LoVo (cell line): ENCODE results near the gene TGFBR1.

Source experiments
- DNase-seq: peaks from one replicate; pipeline ENCODE4 v3.0.0-alpha.2; 2016; ENCODE audit warnings: low spot score

Gene TGFBR1

GRCh38 chr9:99107421-99107820, 2.5 kb downstream of the TGFBR1 start:
- DNase-seq = no peak

- no peak for DNase-seq
Measured at GRCh38 chr9:99108131-99108530, 3.2 kb downstream of the TGFBR1 start.

- no peak for DNase-seq
Measured at GRCh38 chr9:99109522-99109921, 4.6 kb downstream of the TGFBR1 start.

- no peak for DNase-seq
Measured at GRCh38 chr9:99112750-99113413, 8.0 kb downstream of the TGFBR1 start.

GRCh38 chr9:99113414-99114048, 8.6 kb downstream of the TGFBR1 start:
- no peak for DNase-seq

GRCh38 chr9:99114049-99114440, 9.1 kb downstream of the TGFBR1 start:
- DNase-seq = no peak

- no peak for DNase-seq
Measured at GRCh38 chr9:99114846-99115500, 10.1 kb downstream of the TGFBR1 start.

GRCh38 chr9:99116003-99116411, 11.1 kb downstream of the TGFBR1 start:
- no peak for DNase-seq

GRCh38 chr9:99118782-99119466, 14.0 kb downstream of the TGFBR1 start:
- DNase-seq = no peak

- DNase-seq = no peak
Measured at GRCh38 chr9:99119976-99120655, 15.2 kb downstream of the TGFBR1 start.

GRCh38 chr9:99121604-99122003, 16.7 kb downstream of the TGFBR1 start:
- no peak for DNase-seq

- no peak for DNase-seq
Measured at GRCh38 chr9:99124534-99125255, 19.8 kb downstream of the TGFBR1 start.

- DNase-seq = no peak
Measured at GRCh38 chr9:99125446-99125845, 20.5 kb downstream of the TGFBR1 start.

GRCh38 chr9:99126312-99126711, 21.4 kb downstream of the TGFBR1 start:
- no peak for DNase-seq

- DNase-seq = no peak
Measured at GRCh38 chr9:99127356-99128132, 22.6 kb downstream of the TGFBR1 start.

GRCh38 chr9:99128133-99128406, 23.2 kb downstream of the TGFBR1 start:
- no peak for DNase-seq

GRCh38 chr9:99129091-99129490, 24.2 kb downstream of the TGFBR1 start:
- no peak for DNase-seq

GRCh38 chr9:99130069-99130468, 25.2 kb downstream of the TGFBR1 start:
- no peak for DNase-seq

- DNase-seq = no peak
Measured at GRCh38 chr9:99133145-99133544, 28.2 kb downstream of the TGFBR1 start.

- DNase-seq = no peak
Measured at GRCh38 chr9:99134893-99135341, 30.0 kb downstream of the TGFBR1 start.

GRCh38 chr9:99135456-99135855, 30.5 kb downstream of the TGFBR1 start:
- DNase-seq = no peak
